Measurements from ENCODE around the gene SLC35F1. TPM values are rescaled to one million over a fixed set of nuclear protein-coding genes. Genes with fewer than 3 reads are reported as not detected.

The SLC35F1 gene
- total RNA-seq, 1 experiment from 2014 or later, result not detected

DNA sequence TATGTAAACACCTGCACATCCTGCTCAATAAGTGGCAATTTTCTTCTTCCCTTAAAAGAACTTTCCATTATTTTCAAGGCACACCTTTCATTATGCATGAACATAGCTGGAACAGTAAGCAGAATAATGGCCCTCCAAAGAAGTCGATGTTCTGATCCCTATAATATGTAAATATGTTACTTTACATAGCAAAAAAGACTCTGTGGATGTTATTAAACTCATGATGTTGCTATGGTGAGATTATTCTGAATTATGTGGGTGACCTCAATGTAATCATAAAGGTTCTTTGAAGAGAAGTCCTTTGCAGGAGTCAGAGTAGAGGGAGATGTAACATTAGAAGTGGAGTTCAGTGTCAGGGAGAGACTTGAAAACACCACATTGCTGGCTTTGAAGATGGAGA is 341.1 kb downstream of the SLC35F1 start:
- DNase-seq (ENCODE audit: extremely low read depth, low read depth), result no peak

DNA sequence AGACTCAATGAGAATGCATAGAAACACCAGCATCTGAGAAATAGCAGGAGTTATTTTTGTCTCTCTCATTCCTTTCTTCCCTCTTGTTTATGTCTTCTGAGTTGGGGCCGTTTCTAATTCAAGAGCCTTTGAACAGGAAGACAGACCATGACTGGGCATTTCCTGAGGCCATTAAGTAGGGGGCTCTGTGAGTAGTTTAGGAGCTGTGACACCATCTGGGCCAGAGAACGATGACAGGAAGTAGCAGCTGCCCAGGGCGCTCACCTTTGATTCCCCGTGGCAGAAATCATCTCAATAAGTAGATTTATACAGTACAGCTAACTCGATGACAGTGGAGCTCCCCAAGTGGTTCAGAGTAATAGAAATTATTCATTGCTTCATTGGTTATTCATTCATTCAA is 342.6 kb downstream of the SLC35F1 start:
- no peak for DNase-seq (ENCODE audit: extremely low read depth, low read depth)

DNA sequence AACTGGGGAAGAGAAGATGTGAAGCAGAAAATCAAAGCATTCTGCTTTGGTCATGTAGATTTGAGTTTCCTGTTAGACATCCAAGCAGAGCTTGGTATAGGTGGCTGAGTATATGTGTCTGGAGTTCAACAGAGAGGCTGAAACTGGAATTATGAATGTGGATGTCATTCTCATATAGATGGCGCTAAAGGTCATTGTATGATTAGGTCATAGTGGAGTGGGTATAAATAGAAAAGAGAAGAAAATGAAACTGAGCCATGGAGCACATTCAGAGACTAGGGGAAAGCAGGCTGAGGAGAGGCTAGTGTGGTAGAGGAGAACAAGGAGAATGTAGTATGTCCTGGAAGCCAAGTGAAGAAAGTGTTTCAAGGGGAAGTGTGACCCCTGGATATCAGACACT is 345.4 kb downstream of the SLC35F1 start:
- DNase-seq (ENCODE audit: extremely low read depth, low read depth), result no peak

DNA sequence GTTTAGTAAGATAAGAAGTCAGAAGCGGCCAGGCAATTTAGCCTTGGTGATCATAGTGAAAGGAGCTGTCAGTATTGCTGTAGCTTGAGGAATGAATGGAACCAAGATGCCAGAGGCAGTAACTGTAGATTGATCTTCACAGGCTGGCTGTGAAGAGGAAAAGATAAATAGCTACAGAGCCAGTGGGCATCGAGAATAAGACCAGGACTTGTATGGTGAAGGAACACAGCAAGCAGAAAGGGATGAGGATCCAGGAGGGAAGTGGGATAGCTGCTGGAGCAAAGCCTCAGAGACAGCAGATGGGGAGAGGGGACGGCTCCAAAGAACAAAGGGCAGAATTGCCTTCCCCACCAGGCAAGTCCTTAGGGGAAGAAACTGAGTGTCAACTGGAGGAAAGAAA is 346.7 kb downstream of the SLC35F1 start:
- DNase-seq (ENCODE audit: extremely low read depth, low read depth), result no peak

DNA sequence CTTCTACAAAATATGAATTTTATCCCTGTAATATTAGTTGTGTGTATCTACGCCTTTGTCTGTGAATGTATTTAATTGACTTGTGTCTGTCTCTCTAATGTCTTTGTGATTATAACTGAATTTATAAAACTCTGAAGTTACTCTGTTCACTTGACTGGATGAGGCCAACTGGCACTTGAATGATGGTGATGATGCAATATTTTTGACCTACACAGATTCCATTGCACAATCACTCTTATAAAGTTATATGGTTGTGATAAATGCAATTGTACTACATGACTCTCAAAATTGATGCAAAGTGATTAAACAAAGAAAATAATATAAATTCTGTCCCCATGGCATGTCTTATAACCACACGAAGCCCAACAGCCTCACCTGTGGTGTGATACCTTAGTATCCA is 353.8 kb downstream of the SLC35F1 start:
- DNase-seq (ENCODE audit: extremely low read depth, low read depth), result no peak

DNA sequence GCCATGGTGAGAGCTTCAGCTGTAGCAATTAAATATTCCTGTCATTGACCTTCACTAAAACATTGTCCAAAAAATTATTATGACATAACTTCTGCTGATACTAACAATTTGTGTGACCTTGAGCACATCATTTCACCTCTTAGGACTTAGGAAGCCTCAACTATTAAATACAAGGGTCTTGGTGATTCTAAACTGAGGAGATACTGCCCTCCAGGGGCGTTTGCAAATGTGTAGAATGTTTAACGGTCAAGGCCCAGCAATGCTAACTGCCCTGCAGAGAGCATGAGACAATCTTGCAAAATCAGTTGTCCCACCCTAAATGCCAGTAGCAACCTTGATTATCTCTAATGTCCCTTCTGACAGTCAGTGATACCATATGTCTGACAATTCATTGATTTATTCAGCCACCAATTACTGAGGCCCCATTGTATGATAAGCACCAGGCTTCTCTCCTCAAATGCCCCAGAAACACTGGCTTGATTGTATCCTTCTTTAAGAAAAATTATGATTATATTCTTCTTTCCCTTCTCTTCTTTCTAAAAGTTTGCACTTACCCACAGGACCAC is 356.9 kb downstream of the SLC35F1 start:
- no peak for DNase-seq (ENCODE audit: extremely low read depth, low read depth)

DNA sequence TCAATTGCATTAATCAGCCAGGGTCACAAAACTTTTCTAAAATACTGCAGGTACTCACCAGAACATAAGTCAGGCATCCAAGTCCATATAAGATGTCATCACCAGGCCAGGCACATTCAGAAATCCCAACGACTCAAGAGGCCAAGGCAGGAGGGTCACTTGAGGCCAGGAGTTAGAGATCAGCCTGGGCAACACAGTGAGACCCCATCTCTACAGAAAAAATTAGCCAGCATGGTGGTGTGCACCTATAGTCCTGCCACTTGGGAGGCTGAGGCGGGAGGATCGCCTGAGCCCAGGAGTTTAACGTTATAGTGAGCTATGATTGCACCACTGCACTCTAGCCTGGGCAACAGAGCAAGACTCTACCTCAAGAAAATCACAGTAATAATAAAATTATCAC is 362.6 kb downstream of the SLC35F1 start:
- no peak for DNase-seq (ENCODE audit: extremely low read depth, low read depth)

DNA sequence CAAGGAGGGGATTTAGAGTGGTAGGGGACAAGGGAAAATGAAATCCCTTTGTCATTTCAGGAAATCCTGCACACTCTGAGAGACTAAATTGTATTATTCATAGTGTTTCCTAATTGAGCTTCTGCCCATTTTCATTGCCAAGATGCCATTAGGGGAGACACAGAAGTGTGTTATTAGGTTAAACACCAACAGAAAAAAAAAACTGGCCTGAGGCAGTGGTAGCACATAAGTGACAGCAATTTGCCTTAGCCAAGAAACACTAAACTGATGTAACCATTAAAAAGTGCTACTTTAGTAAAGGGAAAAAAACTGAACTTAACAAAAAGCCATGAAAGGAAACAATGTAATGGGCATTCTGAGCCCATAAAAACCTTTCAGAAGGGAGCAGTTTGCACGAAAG is 370.6 kb downstream of the SLC35F1 start:
- DNase-seq (ENCODE audit: extremely low read depth, low read depth), result no peak

DNA sequence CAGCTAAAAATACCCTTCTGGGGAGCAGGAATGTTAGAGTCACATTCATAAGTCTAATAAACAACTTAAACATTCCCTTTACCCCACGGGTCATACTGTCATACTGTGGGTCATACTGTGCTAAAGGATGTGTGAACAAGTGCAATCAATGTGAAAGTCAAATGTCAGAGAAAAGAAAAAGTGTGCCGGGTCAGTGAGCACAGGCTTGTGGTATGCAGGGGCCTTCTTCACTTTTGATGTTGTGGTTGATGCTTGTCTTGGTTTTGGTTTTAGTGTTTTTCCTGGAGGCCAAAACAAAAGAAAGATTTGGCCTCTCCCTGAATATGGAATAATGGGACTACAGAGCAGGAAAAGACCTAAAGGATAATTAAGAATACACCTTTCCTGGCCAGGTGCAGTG is 373.1 kb downstream of the SLC35F1 start:
- DNase-seq (ENCODE audit: extremely low read depth, low read depth), result no peak

DNA sequence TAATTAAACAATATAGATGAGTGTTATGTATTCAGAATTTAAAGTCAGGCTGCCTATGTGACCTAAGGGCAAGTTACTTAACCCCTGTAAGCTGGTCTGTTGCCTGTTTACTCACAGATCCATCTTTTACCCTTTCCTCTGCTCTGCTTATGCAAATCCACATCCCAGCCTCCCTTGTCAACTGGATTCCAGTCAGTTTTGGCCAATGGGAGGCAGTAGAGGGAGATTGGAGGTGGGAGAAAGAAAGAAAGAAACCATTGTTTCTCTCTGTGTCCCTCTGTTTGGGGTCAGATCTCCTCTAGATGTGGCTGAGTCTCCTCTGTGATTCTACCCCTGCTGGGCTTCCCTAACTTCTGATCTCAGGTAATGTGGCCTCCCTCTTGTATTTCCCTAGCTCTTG is 374.2 kb downstream of the SLC35F1 start:
- no peak for DNase-seq (ENCODE audit: extremely low read depth, low read depth)

DNA sequence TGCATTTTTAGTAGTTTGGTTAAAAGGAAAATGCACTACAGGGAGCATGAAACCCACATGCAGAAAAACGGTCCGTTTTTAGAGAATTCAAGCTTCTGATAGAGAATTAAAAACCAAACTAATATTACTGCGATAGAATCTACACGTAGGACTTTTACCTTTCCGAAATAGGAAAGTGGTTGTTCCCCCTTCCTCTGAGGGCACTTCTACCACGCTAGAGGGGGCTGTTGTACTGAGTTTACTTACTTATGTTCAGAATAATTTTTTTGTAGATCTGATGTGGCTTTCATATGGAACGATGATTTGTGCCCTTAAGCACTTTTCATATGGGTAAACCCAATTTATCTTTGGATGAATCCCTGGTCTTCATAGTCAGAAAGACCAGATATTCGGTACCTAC is 376.7 kb downstream of the SLC35F1 start:
- DNase-seq (ENCODE audit: extremely low read depth, low read depth), result peak; percentile 45

DNA sequence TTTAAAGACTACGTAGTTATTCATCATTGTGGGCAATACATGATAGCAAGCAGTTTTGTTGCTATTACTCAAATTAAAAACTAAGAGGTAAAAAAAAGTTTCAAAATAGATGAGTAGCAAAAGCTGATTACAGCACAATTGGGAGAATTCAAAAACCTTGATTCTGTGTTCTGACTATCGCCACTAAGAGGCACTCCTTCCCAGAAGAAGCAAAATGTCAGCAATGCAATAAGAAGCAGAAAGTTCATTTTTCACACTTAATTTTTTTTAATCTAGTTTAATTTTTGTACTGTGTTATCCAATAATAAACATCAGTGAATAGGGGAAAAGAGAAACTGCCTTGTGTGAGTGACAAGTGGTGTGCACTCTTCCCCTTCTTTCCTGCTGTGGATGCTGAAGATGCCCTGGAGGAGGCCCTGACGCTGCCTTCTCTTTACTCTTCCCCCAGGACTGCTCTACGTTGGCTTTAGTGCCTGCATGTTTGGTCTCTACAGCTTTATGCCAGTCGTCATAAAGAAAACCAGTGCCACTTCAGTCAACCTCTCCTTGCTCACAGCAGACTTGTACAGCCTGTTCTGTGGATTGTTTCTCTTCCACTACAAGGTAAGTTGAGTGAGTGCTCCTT is 377.8 kb downstream of the SLC35F1 start:
- no peak for DNase-seq (ENCODE audit: extremely low read depth, low read depth)

DNA sequence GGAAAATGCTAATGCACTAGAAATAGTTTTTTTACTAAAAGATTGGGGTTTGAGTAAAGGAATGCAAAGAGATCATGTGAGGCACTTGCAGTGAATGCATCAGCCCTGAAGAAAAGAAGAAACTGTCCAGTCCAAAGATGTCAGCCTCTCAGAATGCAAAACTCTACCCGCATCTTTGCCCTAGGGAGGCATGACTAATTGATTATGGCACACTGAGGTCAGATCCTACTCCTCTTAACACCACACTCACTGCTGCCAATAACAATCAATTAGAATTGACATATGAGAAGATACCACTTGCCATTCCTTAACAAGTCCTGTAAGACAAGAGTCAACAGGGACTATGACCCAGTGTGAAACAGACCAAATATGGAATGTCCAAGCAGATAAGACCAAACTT is 378.7 kb downstream of the SLC35F1 start:
- DNase-seq (ENCODE audit: extremely low read depth, low read depth), result no peak

DNA sequence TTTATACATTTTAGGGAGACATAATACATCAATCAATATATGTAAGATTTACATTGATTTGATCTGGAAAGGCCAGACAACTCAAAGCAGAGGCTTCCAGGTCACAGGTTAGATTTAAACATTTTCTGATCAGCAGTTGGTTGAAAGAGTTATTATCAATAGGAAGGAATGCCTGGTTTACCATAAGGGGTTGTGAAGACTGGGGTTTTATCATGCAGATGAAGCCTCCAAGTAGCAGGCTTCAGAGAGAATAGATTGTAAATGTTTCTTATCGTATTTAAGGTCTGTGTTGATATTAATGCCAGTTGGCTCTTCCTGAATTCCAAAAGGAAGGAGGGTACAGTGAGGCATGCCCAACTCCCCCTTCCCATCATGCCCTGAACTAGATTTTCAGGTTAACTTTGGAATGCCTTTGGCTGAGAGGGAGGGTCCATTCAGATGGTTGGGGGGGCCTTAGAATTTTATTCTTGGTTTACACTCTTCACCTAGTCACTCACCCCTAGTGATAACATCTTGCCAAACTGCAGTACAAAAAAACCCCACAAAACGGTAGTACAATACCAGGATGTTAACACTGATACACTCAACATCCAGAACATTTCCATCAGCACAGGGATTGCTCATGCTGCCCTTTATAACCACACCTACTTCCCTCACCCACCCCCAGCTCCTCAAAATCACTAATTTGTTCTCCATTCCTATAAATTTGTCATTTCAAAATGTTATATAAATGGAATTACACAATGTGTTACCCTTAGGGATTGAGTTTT is 381.5 kb downstream of the SLC35F1 start:
- DNase-seq (ENCODE audit: extremely low read depth, low read depth), result no peak

DNA sequence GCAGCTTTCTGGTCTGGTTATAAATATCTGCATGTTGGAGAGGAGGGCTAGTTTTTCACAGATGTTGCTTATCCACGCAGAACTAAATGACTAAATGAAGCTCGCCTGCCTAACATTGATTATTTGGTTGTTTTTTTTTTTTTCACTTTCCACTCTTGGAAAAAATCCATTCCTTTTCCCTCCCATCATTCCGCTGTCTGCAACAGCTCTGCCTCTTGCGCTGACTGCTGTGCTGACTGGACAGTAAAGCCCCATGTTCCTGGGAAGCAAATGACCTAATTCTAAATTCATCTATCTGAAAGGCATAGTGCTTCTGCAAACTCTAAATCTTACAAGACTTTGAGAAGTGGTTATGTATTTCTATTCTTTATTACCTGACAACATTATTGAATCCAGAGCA is 385.5 kb downstream of the SLC35F1 start:
- DNase-seq (ENCODE audit: extremely low read depth, low read depth), result no peak

DNA sequence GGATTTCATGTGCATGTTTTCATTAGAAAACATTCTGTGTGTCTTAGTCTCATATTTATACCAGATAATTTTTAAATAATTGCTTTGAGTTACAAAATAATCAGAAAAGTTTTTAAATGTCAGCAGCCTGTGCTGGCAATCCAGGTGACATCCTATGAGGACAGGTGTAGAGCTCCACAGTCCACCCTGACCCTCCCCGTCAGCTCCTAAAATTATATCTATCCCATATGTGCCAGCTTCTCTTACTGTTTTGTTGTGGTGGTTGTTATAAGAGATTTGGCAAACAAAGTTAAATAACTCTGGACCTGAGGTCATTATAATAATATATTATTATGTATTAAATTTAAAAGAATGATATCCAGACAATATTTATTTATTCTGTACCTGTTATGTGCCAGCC is 387.8 kb downstream of the SLC35F1 start:
- DNase-seq (ENCODE audit: extremely low read depth, low read depth), result no peak

DNA sequence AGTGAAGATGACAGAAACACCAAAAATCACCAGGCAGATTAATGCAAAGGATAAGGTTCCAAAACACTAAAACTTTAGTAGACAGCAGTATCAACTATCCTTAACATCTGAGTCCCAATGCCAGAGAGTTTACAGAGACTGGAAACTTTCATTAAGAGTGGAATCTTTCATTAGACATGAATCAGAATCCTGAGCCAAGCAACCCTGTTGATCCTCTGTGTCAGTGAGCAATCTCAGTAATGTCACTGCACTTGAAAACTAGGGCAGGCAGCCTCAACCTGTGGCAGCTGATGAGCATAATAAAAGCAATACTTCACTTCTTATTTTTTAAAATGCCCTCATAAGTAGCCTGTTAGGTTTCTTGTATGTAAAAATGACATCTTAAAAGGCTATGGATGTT is 388.3 kb downstream of the SLC35F1 start:
- DNase-seq (ENCODE audit: extremely low read depth, low read depth), result no peak

DNA sequence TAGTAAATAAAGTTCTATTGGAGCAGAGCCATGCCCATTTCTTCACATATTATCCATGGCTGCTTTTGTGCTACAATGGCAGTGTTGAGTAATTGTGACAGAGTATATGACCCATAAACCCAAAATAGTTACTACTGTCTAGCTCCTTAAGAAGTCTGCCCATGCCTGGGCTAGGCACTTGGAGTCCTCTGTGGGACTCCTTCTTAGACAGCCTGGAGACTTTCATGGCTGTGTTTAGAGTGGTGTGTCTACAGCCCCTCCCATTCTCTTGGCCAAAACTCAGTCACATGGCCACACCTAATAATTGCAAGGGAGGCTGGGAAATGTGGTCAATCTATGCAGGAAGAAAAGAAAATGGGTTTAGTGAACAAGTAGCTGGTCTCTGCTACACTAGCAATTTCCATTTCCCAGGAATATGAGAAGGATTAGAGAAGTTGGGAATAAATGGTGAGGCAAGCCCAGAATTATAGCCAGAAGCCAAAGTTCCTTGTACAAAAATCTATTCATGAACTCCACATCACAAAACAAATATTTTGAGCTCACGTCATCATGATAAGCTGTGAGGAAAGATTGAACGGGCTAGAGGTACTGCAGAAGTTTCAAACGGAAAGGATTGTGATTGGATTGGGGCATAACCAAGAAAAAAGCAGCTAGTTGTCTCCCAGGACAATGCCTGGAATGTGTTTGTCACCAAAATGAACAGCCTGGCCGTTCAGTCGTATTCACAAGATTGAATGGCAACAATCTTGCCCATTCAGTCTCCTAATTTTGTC is 389.3 kb downstream of the SLC35F1 start:
- DNase-seq (ENCODE audit: extremely low read depth, low read depth), result no peak

DNA sequence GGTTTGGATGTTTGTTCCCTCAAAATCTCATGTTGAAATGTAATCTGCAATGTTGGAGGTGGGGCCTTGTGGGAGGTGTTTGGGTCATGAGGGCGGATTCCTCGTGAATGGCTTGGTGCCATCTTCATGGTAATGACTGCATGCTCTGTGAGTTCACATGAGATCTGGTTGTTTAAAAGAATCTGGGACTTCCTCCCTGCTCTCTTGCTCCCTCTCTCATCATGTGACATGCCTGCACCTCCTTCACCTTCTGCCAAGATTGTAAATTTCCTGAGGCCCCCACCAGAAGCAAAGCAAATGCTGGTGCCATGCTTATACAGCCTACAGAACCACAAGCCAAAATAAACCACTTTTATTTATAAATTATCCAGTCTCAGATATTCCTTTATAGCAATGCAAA is 390.8 kb downstream of the SLC35F1 start:
- DNase-seq (ENCODE audit: extremely low read depth, low read depth), result no peak

DNA sequence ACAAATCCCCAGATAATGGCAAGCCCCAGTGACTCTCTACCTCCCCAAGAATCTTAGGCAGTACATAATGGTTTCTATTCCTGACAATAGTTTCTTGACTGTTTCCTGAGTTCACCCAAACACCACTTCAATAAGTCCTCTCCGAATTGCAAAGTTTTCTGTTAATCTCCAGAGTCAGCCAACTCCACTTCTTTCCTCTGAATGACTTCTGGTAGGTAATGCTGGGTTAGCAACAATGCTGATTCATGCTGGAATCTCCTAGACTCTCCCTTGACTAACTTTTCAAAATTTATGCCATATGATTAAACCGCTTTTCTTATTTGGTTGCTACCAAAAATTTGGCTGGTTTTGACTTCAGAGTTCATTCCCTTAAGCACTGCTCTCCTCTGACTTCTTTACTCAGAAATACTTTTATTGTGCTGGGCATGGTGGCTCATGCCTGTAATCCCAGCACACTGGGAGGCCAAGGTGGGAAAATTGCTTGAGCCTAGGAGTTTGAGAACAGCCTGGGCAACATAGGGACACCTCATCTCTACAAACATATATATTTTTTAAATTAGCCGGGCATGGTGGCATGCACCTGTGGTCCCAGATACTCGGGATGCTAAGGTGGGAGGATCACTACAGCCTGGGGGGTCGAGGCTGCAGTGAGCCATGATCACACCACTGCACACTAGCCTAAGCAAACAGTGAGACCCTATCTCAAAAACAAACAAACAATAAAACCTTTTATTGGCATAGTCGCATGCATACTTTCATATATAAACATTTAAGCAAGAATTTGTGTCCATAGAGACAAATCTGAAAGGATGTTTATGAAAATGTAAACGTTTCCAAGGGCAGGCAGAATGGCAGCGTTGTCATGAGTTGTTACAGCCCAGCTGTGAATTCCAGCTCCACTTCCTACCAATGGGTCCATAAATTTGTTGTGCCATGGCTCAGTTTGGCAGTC is 391.7 kb downstream of the SLC35F1 start:
- no peak for DNase-seq (ENCODE audit: extremely low read depth, low read depth)

Data from NCI-H460 (cell line).